Ovary (tissue), 10 donors: Measurements from ENCODE around the gene NEAT1. TPM values are rescaled to one million over a fixed set of nuclear protein-coding genes. Genes with fewer than 3 reads are reported as not detected.

Source experiments
- DNase-seq, 5 donors: peaks; one replicate each; pipeline ENCODE4 v3.0.0-alpha.2; 2019 to 2020
- H3K27ac ChIP-seq, 2 donors: fragments of 200-600 bp; one replicate each; pipeline versions ENCODE4 v1.5.1 to v1.8.0; 2019 to 2022
- H3K27me3 ChIP-seq: fragments of 200-600 bp; one replicate; pipeline ENCODE4 v1.8.0; 2022
- H3K36me3 ChIP-seq: fragments of 200-600 bp; sonication (generic); one replicate; pipeline ENCODE4 v1.5.1; 2019
- H3K4me1 ChIP-seq: one replicate; pipeline ENCODE4 v1.8.1; 2013; ENCODE audit warnings: mild to moderate bottlenecking, moderate library complexity; ENCODE audit not compliant: insufficient read depth
- H3K4me3 ChIP-seq: fragments of 200-600 bp; sonication (generic); one replicate; pipeline ENCODE4 v1.5.1; 2017
- H3K9me3 ChIP-seq, 2 donors: fragments of 200-600 bp in 1 of 2; sonication (generic) in 1 of 2; one replicate each; pipeline versions ENCODE4 v1.5.1 to v1.8.1; 2013 to 2019; ENCODE audit warnings: mild to moderate bottlenecking in 1 of 2, moderate library complexity in 1 of 2
- CTCF ChIP-seq, 3 donors: fragments of 450-650 bp in 2 of 3; fragments of 200-600 bp in 1 of 3; IDR thresholded peaks; one replicate each; pipeline versions ENCODE4 v1.5.1 to v1.8.0; 2016 to 2022; ENCODE audit warnings: antibody characterized with exemption in 3 of 3, mild to moderate bottlenecking in 1 of 3
- EP300 ChIP-seq: sonication (generic); formaldehyde crosslinking; IDR thresholded peaks from one replicate; pipeline ENCODE4 v1.6.1; 2017; ENCODE audit warnings: antibody characterized with exemption
- POLR2A ChIP-seq: fragments of 450-650 bp; IDR thresholded peaks from one replicate; pipeline ENCODE4 v1.6.1; 2017; ENCODE audit warnings: antibody characterized with exemption, mild to moderate bottlenecking, moderate library complexity
- WGBS, 3 donors: extraction: QIAGEN DNeasy Blood & Tissue Kit in 1 of 3; methylation state at CpG; one replicate each; pipeline versions ENCODE4 v1.1.5 to v1.1.7; 2013 to 2017; 5-methylcytosine and 5-hydroxymethylcytosine counted together
- intact Hi-C, 4 donors: fragments of 100-400 bp; cut with DNase I; formaldehyde crosslinking; loops; one replicate each; pipeline versions ENCODE4 v1.11.0 to v1.15.1; 2022 to 2023
- long read RNA-seq, 3 donors: library from polyadenylated mRNA in 2 of 3; unstranded in 2 of 3; transcript quantifications; one replicate each; pipeline ENCODE4 v2.0.0 and lab custom pipeline, GENCODE V29; 2021 to 2026
- polyA plus RNA-seq, 2 donors: library from polyadenylated mRNA; stranded (reverse); fragments of 200-250 nt in 1 of 2; fragments of 350-450 nt in 1 of 2; fragmentation: Illumina TruSeq in 1 of 2; extraction: RNeasy Lipid Tissue Mini Kit (QIAGEN cat#74804) in 1 of 2; gene quantifications; one replicate each; pipeline ENCODE4 v1.2.3, GENCODE V29; 2013 to 2014
- total RNA-seq, 7 donors: library from RNA; depleted of rRNA in 2 of 7; stranded (reverse); fragments of >200 nt in 2 of 7; fragmentation: NEBNext Ultra II Directional in 3 of 7; extraction: Animal tissue kit (Norgen Biotek cat#: 25700) in 3 of 7; gene quantifications; one replicate each; pipeline versions ENCODE4 v1.1.0 to v1.2.4, GENCODE V29; 2016 to 2023
- donor health status: DM: no; HTN: no; CAD: no; lungs with moderate emphysema.
- donor health status: DM: no; HTN: no; CAD: no.
- donor health status: Bipolar disorder and iron deficiency.
- donor health status: DM: yes; HTN: yes; CAD: no.
- donor health status: DM: no; HTN: no; CAD: no.
- donor health status: DM: yes; HTN: yes; CAD: no.

NEAT1 gene
- total RNA-seq (100 to 1,000 TPM; 175 to 850 (median 372) TPM), polyA plus RNA-seq (100 to 1,000 TPM; 216 to 268 TPM)
- long read RNA-seq, donor 1, full-length matches to known transcripts = 100 of 100 reads
- long read RNA-seq, donor 1, partial matches to known transcripts = 0 of 100 reads
- long read RNA-seq, donor 1, other reads (novel, unspliced or antisense) = 0 of 100 reads
- long read RNA-seq, donor 2, full-length matches to known transcripts = 23 of 23 reads
- long read RNA-seq, donor 2, partial matches to known transcripts = 0 of 23 reads
- long read RNA-seq, donor 2, other reads (novel, unspliced or antisense) = 0 of 23 reads
- long read RNA-seq, donor 3, full-length matches to known transcripts = 459 of 460 reads
- long read RNA-seq, donor 3, partial matches to known transcripts = 0 of 460 reads
- long read RNA-seq, donor 3, other reads (novel, unspliced or antisense) = 1 of 460 reads

- H3K4me1 ChIP-seq = peaks cover 13% of the 10 kb centered on the region
- H3K4me3 ChIP-seq = peak within 1 kb of the TSS; percentile 86
- no peaks in the 10 kb centered on the region for H3K9me3 ChIP-seq
- TF ChIP-seq POLR2A (peak; percentile 100), EP300 (peak; percentile 55), CTCF (IDR thresholded peaks at IDR 0.05) (peak in 2 of 3 donors; percentile 24 to 37)
- no peaks in the 10 kb centered on the region for H3K36me3 ChIP-seq
- H3K27ac ChIP-seq = peak within 1 kb of the TSS; percentile 96 to 97
- 2 to 4% (median 2%) methylated on average over 40 of the region's 40 CpGs for WGBS, 3 donors
- H3K27me3 ChIP-seq = no peaks in the 10 kb centered on the region
- DNase-seq = peak; percentile 97 to 99 (median 98)
- intact Hi-C loops = loop anchor here (2.0 to 5.0 kb wide), 4 partner anchors 54 to 76 kb away; partner anchors contain the start of gene MALAT1 (in 3 of the 4)
These were observed at the start of gene NEAT1 for GRCh38 chr11:65422633-65423515. NEAT1 (plus strand) TSS chr11:65422798.

GRCh38 chr11:65373839-65374580 lies 48.6 kb upstream of the NEAT1 start:
- TF ChIP-seq CTCF (IDR thresholded peaks at IDR 0.05) (no peak), EP300 (no peak), POLR2A (no peak)
- H3K27ac ChIP-seq = no peak overlapping the region
- 75 to 84% (median 82%) methylated on average over 14 of the region's 14 CpGs for WGBS, 3 donors
- H3K27me3 ChIP-seq = no peaks in the 10 kb centered on the region
- H3K4me1 ChIP-seq = no peaks in the 10 kb centered on the region
- no peaks in the 10 kb centered on the region for H3K36me3 ChIP-seq
- no peaks in the 10 kb centered on the region for H3K9me3 ChIP-seq
- DNase-seq = no peak
- intact Hi-C loops = loop anchor here in 1 of 4 donors (5.0 kb wide), 1 partner anchor 138 kb away; no protein-coding TSS in a partner anchor
- H3K4me3 ChIP-seq = no peak overlapping the region

GRCh38 chr11:65375012-65375411 lies 47.6 kb upstream of the NEAT1 start:
- no peaks in the 10 kb centered on the region for H3K36me3 ChIP-seq
- intact Hi-C loops = no loop called here
- no peaks in the 10 kb centered on the region for H3K4me1 ChIP-seq
- H3K4me3 ChIP-seq = no peak overlapping the region
- H3K27me3 ChIP-seq = no peaks in the 10 kb centered on the region
- no peaks in the 10 kb centered on the region for H3K9me3 ChIP-seq
- DNase-seq = no peak
- TF ChIP-seq EP300 (no peak), POLR2A (no peak), CTCF (IDR thresholded peaks at IDR 0.05) (no peak)
- WGBS, 3 donors = 79 to 83% (median 80%) methylated on average over 8 of the region's 8 CpGs
- no peak overlapping the region for H3K27ac ChIP-seq
